ENCODE results near the gene TP53I3.

The TP53I3 gene

DNA sequence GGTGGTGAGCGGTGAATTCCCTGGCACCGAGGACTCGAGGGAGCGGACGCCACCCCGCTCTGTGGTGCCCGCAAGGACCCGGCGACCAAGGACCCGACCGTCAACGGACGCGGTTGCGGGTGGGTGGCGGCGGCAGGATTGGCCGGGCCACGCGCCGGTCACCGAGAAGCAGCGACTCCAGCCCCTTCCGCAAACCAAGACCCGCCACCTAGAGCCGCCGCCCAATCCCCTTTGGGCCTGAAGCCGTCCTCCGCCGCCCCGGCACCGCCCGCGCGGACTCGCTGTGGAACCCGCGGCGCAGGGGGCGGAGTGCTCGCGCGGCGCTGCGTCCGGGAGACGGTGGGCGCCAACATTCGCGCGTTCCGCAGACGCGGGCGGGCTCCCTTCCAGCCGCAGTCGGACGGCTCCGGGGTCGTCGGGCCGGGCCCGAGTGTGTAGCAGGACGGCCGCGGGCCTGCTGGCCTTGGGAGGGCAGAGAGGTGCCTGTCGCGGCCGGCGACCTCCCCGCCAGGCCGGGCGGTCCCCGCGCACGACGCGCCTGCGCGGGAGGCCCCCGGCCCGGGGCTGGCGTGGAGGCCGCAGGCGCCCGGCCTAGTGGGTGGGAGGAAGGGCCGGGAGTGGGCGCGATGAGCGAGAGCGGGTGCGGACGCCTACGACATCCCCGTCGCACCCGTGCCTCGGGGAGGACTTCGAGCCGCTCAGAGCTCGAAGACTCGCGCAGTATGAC, 38.7 kb upstream of the TP53I3 start, which contains the start of the genes FAM228B and PFN4:
FAM228B (plus strand) TSS at position 275 of the 727 bp plus-strand sequence. CDS start 893 bp downstream, outside the sequence.
PFN4 (minus strand) TSS at position 140 of the 727 bp plus-strand sequence. CDS start 799 bp downstream, outside the sequence.
- Histone ChIP-seq H3K27ac (ENCODE audit: low read length, poor library complexity, severe bottlenecking) (peak within 1 kb of the TSS; percentile 68), H3K4ac (ENCODE audit: low read depth in 1 of 2, low read length in 2 of 2) (peak within 1 kb of the TSS; percentile 87 to 90), H4K91ac (ENCODE audit: low read length) (peak within 1 kb of the TSS; percentile 94), H3K36me3 (ENCODE audit: control insufficient read depth in 1 of 2, insufficient read depth in 2 of 2, low read depth in 1 of 2, low read length in 2 of 2) (no peaks in the 10 kb centered on the region), H3K9ac (ENCODE audit: low read length) (peak within 1 kb of the TSS; percentile 96), H3K4me2 (ENCODE audit: low read length, poor library complexity, severe bottlenecking) (peak within 1 kb of the TSS; percentile 88), H2BK12ac (ENCODE audit: low read length in 2 of 2) (peak within 1 kb of the TSS in 1 of 2 experiments; percentile 47), H3K9me3 (ENCODE audit: control insufficient read depth, low read length) (no peaks in the 10 kb centered on the region), H3K4me1 (ENCODE audit: control insufficient read depth, insufficient read depth, low read depth, low read length) (peaks cover 5% of the 10 kb centered on the region), H2AK5ac (ENCODE audit: low read length, severe bottlenecking) (peak within 1 kb of the TSS; percentile 63), H3K79me1 (replicated peaks; ENCODE audit: low read length, poor library complexity, severe bottlenecking) (peaks cover 8% of the 10 kb centered on the region), H2BK5ac (ENCODE audit: low read depth, low read length, poor library complexity, severe bottlenecking) (peak within 1 kb of the TSS; percentile 25), H4K8ac (ENCODE audit: low read length) (peak within 1 kb of the TSS; percentile 98), H2BK15ac (ENCODE audit: low read depth, poor library complexity, severe bottlenecking) (peak within 1 kb of the TSS; percentile 86), H3K23ac (ENCODE audit: low read length in 2 of 2) (peak within 1 kb of the TSS in 1 of 2 experiments; percentile 95), H3K27me3 (ENCODE audit: control insufficient read depth in 1 of 2, insufficient read depth in 1 of 2, low read length in 2 of 2) (no peaks in the 10 kb centered on the region), H3K18ac (ENCODE audit: low read depth in 1 of 2, low read length in 2 of 2) (peak within 1 kb of the TSS; percentile 83 to 93), H3K4me3 (ENCODE audit: insufficient read depth in 1 of 2, low read depth in 1 of 2, low read length in 2 of 2) (peak within 1 kb of the TSS; percentile 88 to 89), H2BK120ac (ENCODE audit: low read depth, low read length) (peak within 1 kb of the TSS; percentile 64), H3K14ac (ENCODE audit: low read length in 2 of 2) (peak within 1 kb of the TSS in 1 of 2 experiments; percentile 79), H2AFZ (ENCODE audit: low read depth, low read length) (peak within 1 kb of the TSS; percentile 97)
- WGBS: under 1% methylated on average over 58 of the region's 103 CpGs
- DNase-seq: peak; percentile 86

DNA sequence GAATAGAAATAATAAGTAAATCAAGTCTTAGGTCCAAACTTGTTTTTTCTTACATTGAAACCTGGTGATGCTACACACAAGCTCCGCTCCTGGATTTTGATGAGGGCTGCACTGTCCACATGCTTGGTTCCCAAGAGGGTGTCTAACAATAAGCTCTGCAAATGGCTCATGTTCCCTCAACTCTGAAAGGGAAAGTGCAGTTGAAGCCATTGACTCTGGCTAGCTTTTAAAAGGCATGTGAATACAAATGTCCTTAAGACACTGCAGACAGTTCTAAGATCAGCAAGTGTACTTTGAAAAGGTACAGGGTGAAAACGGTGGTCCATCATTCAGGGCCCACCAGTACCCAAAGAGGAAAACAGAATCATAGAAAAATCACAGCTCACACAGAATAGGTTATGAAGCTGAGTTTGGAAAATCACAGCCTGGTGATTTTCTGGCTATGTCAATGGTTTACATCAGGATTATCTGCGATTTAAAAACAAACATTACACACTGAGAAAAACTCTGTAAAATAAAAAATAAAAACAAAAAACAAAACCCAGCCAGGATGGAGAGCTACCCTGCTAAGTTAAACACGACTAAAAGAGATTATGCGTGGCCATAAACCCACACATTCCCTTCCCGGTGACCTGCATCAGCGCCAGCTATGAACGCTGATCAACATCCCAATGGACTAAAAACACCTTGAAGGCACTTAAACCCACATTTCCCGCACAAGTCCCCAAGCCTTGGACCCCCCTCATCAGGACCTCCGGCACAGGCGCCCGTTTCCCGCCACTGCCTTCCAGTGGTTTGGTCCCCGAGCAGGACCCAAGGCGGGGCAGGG, 37.9 kb upstream of the TP53I3 start:
- Histone ChIP-seq H3K23ac (ENCODE audit: low read length in 2 of 2) (no peak overlapping the region), H3K36me3 (ENCODE audit: control insufficient read depth in 1 of 2, insufficient read depth in 2 of 2, low read depth in 1 of 2, low read length in 2 of 2) (no peaks in the 10 kb centered on the region), H3K79me1 (replicated peaks; ENCODE audit: low read length, poor library complexity, severe bottlenecking) (peaks cover 8% of the 10 kb centered on the region), H3K4ac (ENCODE audit: low read depth in 1 of 2, low read length in 2 of 2) (peak overlapping the region; percentile 76 to 87), H3K9ac (ENCODE audit: low read length) (peak overlapping the region; percentile 96), H3K18ac (ENCODE audit: low read depth in 1 of 2, low read length in 2 of 2) (peak overlapping the region; percentile 73 to 83), H4K91ac (ENCODE audit: low read length) (no peak overlapping the region), H2BK5ac (ENCODE audit: low read depth, low read length, poor library complexity, severe bottlenecking) (no peak overlapping the region), H3K27ac (ENCODE audit: low read length, poor library complexity, severe bottlenecking) (peak overlapping the region; percentile 8), H2AK5ac (ENCODE audit: low read length, severe bottlenecking) (no peak overlapping the region), H3K14ac (ENCODE audit: low read length in 2 of 2) (peak overlapping the region in 1 of 2 experiments; percentile 72), H3K4me3 (ENCODE audit: insufficient read depth in 1 of 2, low read depth in 1 of 2, low read length in 2 of 2) (peak overlapping the region; percentile 88 to 89), H2BK12ac (ENCODE audit: low read length in 2 of 2) (peak overlapping the region in 1 of 2 experiments; percentile 47), H3K9me3 (ENCODE audit: control insufficient read depth, low read length) (no peaks in the 10 kb centered on the region), H2BK15ac (ENCODE audit: low read depth, poor library complexity, severe bottlenecking) (peak overlapping the region; percentile 86), H2BK120ac (ENCODE audit: low read depth, low read length) (no peak overlapping the region), H3K4me2 (ENCODE audit: low read length, poor library complexity, severe bottlenecking) (peak overlapping the region; percentile 88), H3K4me1 (ENCODE audit: control insufficient read depth, insufficient read depth, low read depth, low read length) (peaks cover 5% of the 10 kb centered on the region), H3K27me3 (ENCODE audit: control insufficient read depth in 1 of 2, insufficient read depth in 1 of 2, low read length in 2 of 2) (no peaks in the 10 kb centered on the region), H4K8ac (ENCODE audit: low read length) (peak overlapping the region; percentile 74), H2AFZ (ENCODE audit: low read depth, low read length) (peak overlapping the region; percentile 97)
- DNase-seq: peak; percentile 30
- 15% methylated on average over 14 of the region's 15 CpGs for WGBS

DNA sequence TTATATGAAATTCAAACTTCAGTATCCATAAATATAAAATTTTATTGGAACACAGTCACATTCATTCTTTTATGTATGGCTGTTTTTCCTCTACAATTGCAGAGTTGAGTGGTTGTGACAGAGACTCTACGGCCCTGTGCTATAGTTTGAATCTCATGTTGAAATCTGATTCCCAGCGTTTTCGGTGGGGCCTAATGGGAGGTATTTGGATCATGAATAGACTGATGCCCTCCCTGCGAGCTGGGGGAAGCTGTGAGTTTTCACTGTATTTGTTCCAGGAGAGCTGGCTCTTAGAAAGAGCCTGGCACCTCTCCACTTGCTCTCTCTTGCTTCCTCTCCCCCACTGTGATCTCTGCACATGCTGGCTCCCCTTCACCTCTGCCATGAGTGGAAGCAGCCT, 36.8 kb upstream of the TP53I3 start:
- Histone ChIP-seq H3K4me1 (ENCODE audit: control insufficient read depth, insufficient read depth, low read depth, low read length) (peaks cover 5% of the 10 kb centered on the region), H3K14ac (ENCODE audit: low read length in 2 of 2) (no peak overlapping the region), H2BK120ac (ENCODE audit: low read depth, low read length) (no peak overlapping the region), H3K27ac (ENCODE audit: low read length, poor library complexity, severe bottlenecking) (no peak overlapping the region), H3K36me3 (ENCODE audit: control insufficient read depth in 1 of 2, insufficient read depth in 2 of 2, low read depth in 1 of 2, low read length in 2 of 2) (no peaks in the 10 kb centered on the region), H3K4me2 (ENCODE audit: low read length, poor library complexity, severe bottlenecking) (no peak overlapping the region), H2BK15ac (ENCODE audit: low read depth, poor library complexity, severe bottlenecking) (no peak overlapping the region), H3K9me3 (ENCODE audit: control insufficient read depth, low read length) (no peaks in the 10 kb centered on the region), H2BK5ac (ENCODE audit: low read depth, low read length, poor library complexity, severe bottlenecking) (no peak overlapping the region), H4K8ac (ENCODE audit: low read length) (no peak overlapping the region), H3K4ac (ENCODE audit: low read depth in 1 of 2, low read length in 2 of 2) (no peak overlapping the region), H2BK12ac (ENCODE audit: low read length in 2 of 2) (no peak overlapping the region), H3K4me3 (ENCODE audit: insufficient read depth in 1 of 2, low read depth in 1 of 2, low read length in 2 of 2) (no peak overlapping the region), H3K9ac (ENCODE audit: low read length) (no peak overlapping the region), H2AK5ac (ENCODE audit: low read length, severe bottlenecking) (no peak overlapping the region), H3K79me1 (replicated peaks; ENCODE audit: low read length, poor library complexity, severe bottlenecking) (peaks cover 6% of the 10 kb centered on the region), H3K18ac (ENCODE audit: low read depth in 1 of 2, low read length in 2 of 2) (no peak overlapping the region), H4K91ac (ENCODE audit: low read length) (no peak overlapping the region), H3K23ac (ENCODE audit: low read length in 2 of 2) (no peak overlapping the region), H2AFZ (ENCODE audit: low read depth, low read length) (no peak overlapping the region), H3K27me3 (ENCODE audit: control insufficient read depth in 1 of 2, insufficient read depth in 1 of 2, low read length in 2 of 2) (no peaks in the 10 kb centered on the region)
- DNase-seq: no peak
- WGBS: 71% methylated on average over 4 of the region's 4 CpGs

DNA sequence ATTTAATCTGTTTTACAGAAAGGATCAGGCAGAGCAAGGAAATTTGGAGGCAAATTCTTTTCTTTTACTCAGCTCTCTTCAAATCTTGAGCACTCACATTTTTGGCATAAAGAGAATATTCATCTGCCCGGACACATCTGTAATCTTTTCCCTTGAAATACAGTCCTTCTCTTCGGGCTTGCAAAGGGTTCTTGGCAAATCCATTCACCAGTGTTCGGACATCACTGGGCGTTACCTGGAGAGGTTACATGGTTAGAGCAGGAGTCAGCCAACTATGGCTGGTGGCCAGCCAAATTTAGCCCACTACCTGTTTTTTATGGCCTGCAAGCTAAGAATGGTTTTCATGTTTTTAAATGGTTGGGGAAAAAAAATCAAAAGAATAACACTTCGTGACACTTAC, 36.4 kb upstream of the TP53I3 start:
- H3K23ac ChIP-seq (ENCODE audit: low read length in 2 of 2): no peak overlapping the region
- no peak overlapping the region for H2AFZ ChIP-seq (ENCODE audit: low read depth, low read length)
- no peak overlapping the region for H2BK120ac ChIP-seq (ENCODE audit: low read depth, low read length)
- DNase-seq: no peak
- 99% methylated on average over 4 of the region's 5 CpGs for WGBS
- H2BK5ac ChIP-seq (ENCODE audit: low read depth, low read length, poor library complexity, severe bottlenecking): no peak overlapping the region
- H2BK15ac ChIP-seq (ENCODE audit: low read depth, poor library complexity, severe bottlenecking): no peak overlapping the region
- H3K4me1 ChIP-seq (ENCODE audit: control insufficient read depth, insufficient read depth, low read depth, low read length): peaks cover 5% of the 10 kb centered on the region
- H2AK5ac ChIP-seq (ENCODE audit: low read length, severe bottlenecking): no peak overlapping the region
- H3K9me3 ChIP-seq (ENCODE audit: control insufficient read depth, low read length): no peaks in the 10 kb centered on the region
- H4K8ac ChIP-seq (ENCODE audit: low read length): no peak overlapping the region
- no peak overlapping the region for H3K4me2 ChIP-seq (ENCODE audit: low read length, poor library complexity, severe bottlenecking)
- no peak overlapping the region for H3K14ac ChIP-seq (ENCODE audit: low read length in 2 of 2)
- H3K27ac ChIP-seq (ENCODE audit: low read length, poor library complexity, severe bottlenecking): no peak overlapping the region
- no peaks in the 10 kb centered on the region for H3K36me3 ChIP-seq (ENCODE audit: control insufficient read depth in 1 of 2, insufficient read depth in 2 of 2, low read depth in 1 of 2, low read length in 2 of 2)
- H4K91ac ChIP-seq (ENCODE audit: low read length): no peak overlapping the region
- H2BK12ac ChIP-seq (ENCODE audit: low read length in 2 of 2): no peak overlapping the region
- H3K4ac ChIP-seq (ENCODE audit: low read depth in 1 of 2, low read length in 2 of 2): no peak overlapping the region
- no peak overlapping the region for H3K4me3 ChIP-seq (ENCODE audit: insufficient read depth in 1 of 2, low read depth in 1 of 2, low read length in 2 of 2)
- H3K9ac ChIP-seq (ENCODE audit: low read length): no peak overlapping the region
- H3K27me3 ChIP-seq (ENCODE audit: control insufficient read depth in 1 of 2, insufficient read depth in 1 of 2, low read length in 2 of 2): no peaks in the 10 kb centered on the region
- H3K79me1 ChIP-seq (replicated peaks; ENCODE audit: low read length, poor library complexity, severe bottlenecking): peaks cover 6% of the 10 kb centered on the region
- H3K18ac ChIP-seq (ENCODE audit: low read depth in 1 of 2, low read length in 2 of 2): no peak overlapping the region

Measured in mesenchymal stem cell (in vitro differentiated cells and primary cell).